Epidermal melanocyte (primary cell): ENCODE data around the gene SUSD3.

Experiments
- DNase-seq: peaks from one replicate; pipeline ENCODE4 v3.0.0; 2011; ENCODE audit warnings: low spot score; ENCODE audit not compliant: insufficient read length

Gene SUSD3

DNA sequence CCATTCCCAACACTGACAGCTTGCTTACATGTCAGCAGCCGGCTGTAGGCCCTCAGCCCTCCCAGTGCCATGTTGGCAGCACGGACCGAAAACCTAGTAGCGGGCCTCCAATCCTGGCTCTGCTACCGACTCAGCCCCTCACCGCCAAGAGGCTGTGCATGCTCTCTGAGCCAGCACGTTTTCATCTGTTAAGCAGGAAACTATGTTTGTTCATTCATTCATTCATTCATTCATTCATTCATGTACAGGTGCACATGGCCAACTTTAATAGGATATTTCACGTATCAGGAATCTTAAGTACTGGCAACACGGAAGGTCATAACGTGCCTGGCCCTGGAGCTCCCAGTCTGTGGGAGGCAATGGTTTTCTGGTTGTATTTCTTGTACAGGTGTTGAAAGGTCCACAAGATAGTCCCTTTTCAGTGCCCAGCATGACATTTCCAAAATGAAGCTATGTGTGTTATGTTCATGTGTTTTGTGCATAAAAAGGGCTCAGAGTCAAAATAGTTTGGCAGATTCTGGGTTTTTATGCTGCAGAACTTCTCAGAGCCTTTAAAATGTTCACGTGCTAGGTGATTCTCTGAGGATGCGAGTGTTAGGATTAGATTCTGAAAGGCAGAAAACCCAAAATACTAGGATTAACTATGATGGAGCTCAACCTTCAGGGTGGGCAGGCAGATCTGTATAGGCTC is 17.7 kb downstream of the SUSD3 start:
- DNase-seq = no peak

DNA sequence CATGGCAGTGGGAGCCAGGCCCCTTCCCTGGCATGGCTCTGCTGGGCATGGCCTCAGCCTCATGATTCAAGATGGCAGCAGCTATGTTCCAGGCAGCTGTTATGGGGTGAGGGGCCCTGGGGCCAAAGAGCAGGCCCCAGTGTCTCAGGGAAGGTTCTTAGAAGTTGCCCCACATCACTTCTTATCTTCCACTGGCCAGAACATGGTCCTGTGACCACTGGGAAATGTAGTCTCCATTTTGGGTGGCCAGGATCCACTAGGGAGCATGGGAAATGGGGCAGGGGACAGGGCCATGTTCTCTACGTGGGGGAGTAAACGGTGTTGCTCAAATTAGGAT is 18.3 kb downstream of the SUSD3 start:
- no peak for DNase-seq

DNA sequence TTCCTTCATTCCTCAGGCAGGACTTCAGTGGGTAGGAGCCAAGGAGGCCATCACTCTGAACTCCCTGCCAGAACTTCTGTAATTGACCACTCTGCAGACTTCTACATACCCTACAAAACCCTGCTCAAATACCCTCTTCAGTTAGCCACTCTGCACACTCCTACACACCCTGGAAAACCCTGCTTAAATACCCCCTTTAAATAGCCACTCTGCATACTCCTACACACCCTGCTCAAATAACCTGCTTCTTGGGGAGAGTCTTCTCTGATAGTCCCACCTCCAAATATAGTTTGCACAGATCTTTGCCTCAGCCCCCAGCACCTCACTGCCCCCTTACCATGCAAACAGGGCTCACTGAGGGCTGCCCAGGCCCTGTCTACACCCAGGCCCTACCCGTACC is 18.9 kb downstream of the SUSD3 start:
- no peak for DNase-seq

DNA sequence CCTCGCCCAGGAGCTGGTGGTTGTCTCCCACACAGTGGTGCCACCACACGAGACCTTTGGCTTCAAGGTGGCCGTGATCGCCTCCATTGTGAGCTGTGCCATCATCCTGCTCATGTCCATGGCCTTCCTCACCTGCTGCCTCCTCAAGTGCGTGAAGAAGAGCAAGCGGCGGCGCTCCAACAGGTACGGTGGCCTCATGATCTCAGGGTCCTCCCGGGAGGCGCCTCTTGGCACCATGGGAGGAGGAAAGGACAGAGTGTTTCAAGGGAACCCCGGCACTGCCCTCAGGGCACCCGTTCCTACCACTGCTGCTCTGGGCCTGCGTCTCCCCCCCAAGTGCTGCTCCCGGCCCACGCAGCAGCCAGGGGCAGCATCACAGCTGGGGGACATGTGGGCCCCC is 19.3 kb downstream of the SUSD3 start:
- no peak for DNase-seq

DNA sequence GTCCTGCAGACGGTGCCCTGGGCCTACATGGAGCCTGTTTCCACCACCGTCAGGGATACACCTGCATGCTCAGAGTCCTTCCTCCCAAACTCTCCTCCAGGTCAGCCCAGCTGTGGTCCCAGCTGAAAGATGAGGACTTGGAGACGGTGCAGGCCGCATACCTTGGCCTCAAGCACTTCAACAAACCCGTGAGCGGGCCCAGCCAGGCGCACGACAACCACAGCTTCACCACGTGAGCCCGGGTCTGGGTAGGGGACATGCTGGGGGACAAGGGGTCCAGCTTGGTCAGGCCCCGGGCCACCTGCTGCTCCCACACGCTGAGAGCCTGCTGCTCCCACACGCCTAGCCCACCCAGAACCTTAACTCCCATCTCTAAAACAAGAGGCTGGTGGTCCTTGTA is 20.9 kb downstream of the SUSD3 start:
- DNase-seq = no peak

- DNase-seq = no peak
These were observed 21.9 kb downstream of the SUSD3 start for GRCh38 chr9:93080406-93080805.

- no peak for DNase-seq
These were observed 22.6 kb downstream of the SUSD3 start for GRCh38 chr9:93081081-93081529.

GRCh38 chr9:93081931-93082330 is 23.4 kb downstream of the SUSD3 start:
- no peak for DNase-seq

GRCh38 chr9:93082841-93083411 is 24.4 kb downstream of the SUSD3 start:
- no peak for DNase-seq

DNA sequence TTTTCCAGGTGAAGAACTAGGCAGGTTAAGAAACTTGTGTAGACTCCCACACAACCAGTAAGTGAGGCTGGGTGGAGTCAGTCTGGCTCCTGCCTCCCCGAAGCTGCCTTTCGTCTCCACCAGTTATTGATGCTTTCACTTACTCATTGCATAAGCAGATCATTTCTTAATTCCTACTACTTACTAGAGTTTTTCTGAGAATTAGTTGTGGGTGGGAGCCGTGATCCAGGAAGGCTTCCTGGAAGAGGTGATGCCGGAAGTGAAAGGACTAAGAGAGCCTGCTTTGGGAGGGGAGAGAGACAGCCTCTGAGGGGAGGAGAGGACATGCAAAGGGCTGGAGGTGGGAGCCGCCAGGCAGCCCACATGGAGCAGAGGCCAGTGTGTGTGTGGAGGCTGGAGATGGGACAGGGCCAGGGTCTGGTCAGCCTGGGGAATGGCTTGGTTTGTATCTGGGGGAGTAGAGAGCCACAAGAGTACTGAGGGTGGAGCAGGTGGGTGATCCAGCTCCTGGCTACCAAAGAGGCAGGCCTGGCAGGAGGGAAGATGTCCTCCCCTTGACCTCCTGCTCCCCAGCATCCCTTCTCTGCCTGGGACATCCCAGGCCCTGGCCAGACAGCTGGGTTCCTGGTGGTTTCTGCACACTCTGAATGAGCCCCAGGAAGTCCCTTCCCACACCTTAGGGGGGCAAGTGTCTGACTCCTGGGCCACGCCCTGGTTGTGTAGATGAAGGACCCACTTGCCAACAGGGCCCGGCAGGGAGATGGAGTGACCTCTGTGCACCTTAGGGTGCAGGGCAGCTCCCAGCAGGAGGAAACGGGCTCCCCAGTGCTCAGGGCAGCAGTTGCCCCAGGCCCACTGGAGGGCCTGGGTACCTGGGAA is 25.3 kb downstream of the SUSD3 start:
- no peak for DNase-seq

GRCh38 chr9:93084471-93084881 is 26.0 kb downstream of the SUSD3 start:
- DNase-seq = no peak

GRCh38 chr9:93085676-93086075 is 27.2 kb downstream of the SUSD3 start:
- no peak for DNase-seq

- DNase-seq = no peak
These were observed 28.1 kb downstream of the SUSD3 start for GRCh38 chr9:93086447-93087224.

DNA sequence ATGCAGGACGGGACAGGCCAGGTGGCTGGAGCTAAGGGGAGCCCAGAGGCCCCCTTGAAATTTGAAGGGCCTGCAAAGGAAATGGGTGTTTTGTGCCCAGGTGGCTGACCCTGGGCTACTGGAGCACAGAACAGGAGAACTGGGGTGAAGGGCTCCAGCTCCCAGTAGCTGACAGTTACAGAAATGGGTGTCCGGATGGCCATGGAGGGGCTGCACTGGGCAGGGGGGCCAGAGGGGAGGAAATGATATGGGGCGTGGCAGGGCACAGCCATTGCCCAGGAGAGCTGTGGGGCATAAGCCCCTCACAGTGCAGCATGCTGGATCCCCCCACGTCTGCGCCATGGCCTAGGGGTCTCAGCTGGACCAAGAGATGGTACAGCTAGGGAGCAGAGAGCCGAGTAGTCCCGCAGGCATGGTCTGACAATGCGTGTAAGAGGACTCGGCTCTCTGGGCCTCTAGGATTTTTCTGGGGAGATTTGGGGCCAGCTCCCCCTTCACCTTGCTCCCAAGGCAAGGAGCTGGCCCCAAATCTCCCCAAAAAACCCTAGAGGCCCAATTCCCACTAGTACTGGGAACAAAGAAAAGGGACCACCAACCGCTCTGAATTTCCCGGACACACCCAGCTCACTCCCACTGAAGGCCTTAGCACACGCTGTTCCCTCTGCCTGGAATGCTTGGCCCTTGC is 29.6 kb downstream of the SUSD3 start:
- DNase-seq = no peak

DNA sequence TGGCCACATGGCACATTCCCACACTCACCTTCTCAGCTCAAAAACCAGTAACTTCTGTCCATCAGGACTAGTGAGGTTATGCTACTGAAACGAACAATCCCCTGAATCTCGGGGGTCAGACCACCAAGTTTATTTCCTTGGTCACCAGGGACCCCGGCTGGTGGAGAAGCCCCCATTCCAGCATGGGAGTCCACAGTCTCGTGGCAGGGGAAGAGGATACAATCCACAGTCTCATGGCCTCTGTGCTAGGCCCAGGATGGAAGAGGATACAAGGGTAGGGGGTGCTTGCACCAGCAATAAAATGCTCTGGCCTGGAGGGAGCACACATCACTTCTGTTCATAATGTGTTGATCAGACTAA is 30.1 kb downstream of the SUSD3 start:
- no peak for DNase-seq

- DNase-seq = no peak
These were observed 30.5 kb downstream of the SUSD3 start for GRCh38 chr9:93089024-93089423.

DNA sequence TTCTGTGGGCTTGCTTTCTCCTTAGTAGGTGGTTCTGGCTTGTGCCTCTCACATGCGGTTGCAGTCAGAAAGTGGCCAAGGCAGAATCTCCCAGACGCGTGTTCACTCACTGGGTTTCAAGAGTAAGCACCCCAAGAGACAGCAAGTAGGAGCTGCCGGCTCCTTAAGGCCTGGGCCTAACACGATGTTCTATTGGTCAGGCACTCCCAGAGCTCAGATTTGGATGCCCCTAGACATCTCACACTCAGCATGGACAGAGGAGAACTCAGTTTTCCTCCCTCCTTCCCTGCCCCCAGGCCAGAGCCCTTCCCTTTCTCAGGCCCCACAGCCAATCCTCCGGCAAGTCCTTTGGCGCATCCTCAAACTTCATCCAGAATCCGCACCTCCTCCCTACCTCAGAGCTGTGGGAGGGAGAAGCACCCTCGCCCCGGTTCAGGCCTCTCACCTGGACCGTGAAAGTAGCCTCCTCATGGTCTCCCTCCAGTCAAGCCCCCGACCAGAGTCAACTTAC is 31.0 kb downstream of the SUSD3 start:
- no peak for DNase-seq

DNA sequence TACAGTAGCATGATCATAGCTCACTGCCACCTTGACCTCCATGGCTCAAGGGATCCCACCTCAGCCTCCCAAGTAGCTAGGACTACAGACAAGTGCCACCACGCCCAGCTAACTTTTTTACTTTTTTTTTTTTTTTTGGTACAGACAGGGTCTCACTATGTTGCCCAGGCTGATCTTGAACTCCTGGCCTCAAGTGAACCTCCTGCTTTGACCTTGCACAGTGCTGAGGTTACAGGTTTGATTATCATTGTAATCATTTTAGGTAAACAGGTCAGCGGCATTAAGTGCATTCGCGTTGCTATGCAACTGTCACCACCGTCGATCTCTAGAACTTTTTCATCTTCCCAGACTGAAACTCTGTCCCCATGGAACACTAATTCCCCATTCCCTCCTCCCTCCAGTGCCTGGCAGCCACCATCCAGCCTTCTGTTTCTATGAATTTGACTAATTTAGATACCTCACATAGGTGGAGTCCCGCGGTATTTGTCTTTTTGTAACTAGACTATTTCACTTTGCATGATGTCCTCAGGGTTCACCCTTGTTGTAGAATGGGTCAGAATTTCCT is 31.7 kb downstream of the SUSD3 start:
- DNase-seq = no peak

- DNase-seq = no peak
These were observed 32.6 kb downstream of the SUSD3 start for GRCh38 chr9:93091056-93091452.

DNA sequence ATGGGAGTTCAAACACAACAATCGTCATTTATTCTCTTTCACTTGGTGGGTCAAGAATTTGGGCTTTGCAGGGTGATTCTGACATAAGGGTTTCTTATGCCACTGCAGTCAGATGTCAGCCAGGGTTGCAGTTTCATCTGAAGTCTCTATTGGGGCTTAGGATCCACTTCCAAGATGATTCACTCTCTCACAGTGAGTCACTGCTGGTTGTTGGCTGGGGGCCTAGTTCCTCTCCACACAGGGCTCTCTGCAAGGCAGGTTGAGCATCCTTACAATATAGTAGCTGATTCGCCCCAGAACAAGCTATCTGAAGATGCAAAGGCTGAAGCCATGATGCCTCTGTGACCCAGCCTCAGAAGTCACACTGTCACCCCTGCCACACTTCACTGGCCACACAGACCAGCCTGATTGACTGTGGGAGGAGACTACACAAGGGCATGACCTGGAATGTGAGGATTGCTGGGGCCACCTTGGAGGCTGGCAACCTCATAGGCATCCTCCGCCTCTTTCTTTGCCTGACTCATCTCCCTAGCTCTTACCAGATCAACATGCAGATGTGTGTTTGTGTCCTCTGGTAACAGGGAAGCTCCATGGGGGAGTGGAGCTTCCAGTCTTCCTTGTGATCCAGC is 33.1 kb downstream of the SUSD3 start:
- no peak for DNase-seq
